GM23338 (cell line): Measurements from ENCODE around the gene HSDL2. TPM values are rescaled to one million over a fixed set of nuclear protein-coding genes. Genes with fewer than 3 reads are reported as not detected.

Experiments used
- ATAC-seq: fragments of 200-7000 bp; cut with Tn5 transposase; 3 replicates; pipeline ENCODE4 v1.9.1; 2020
- DNase-seq: peaks from one replicate; pipeline ENCODE4 v3.0.0-alpha.2; 2015; ENCODE audit warnings: low spot score
- H2AFZ ChIP-seq: fragments of 200-600 bp; sonication (generic); 2 replicates; pipeline ENCODE4 v1.8.0; 2016; ENCODE audit warnings: antibody characterized with exemption, mild to moderate bottlenecking, moderate library complexity
- H3F3A ChIP-seq: fragments of 200-600 bp; sonication (generic); replicated peaks from 2 replicates; pipeline ENCODE4 v1.8.0; 2017; ENCODE audit warnings: antibody characterized with exemption, mixed run types, low read depth
- H3K27ac ChIP-seq: fragments of 200-600 bp; sonication (generic); 2 replicates; pipeline ENCODE4 v1.6.1; 2016; ENCODE audit warnings: low read depth
- H3K27me3 ChIP-seq: fragments of 200-600 bp; sonication (generic); 2 replicates; pipeline ENCODE4 v1.8.0; 2016; ENCODE audit warnings: mild to moderate bottlenecking, mixed run types, moderate library complexity; ENCODE audit not compliant: insufficient read depth
- H3K36me3 ChIP-seq: fragments of 200-600 bp; sonication (generic); 2 replicates; pipeline ENCODE4 v1.8.0; 2016; ENCODE audit warnings: mild to moderate bottlenecking; ENCODE audit not compliant: insufficient read depth
- H3K4me1 ChIP-seq: fragments of 200-600 bp; sonication (generic); 2 replicates; pipeline ENCODE4 v1.8.0; 2016; ENCODE audit warnings: mild to moderate bottlenecking, moderate library complexity; ENCODE audit not compliant: insufficient read depth
- H3K4me2 ChIP-seq: fragments of 200-600 bp; sonication (generic); 2 replicates; pipeline ENCODE4 v1.7.1; 2017; ENCODE audit warnings: mixed run types
- H3K4me3 ChIP-seq: fragments of 200-600 bp; sonication (generic); 2 replicates; pipeline ENCODE4 v1.6.1; 2016; ENCODE audit warnings: mixed run types
- H3K79me2 ChIP-seq: fragments of 200-600 bp; sonication (generic); replicated peaks from 2 replicates; pipeline ENCODE4 v1.8.0; 2017; ENCODE audit warnings: mild to moderate bottlenecking; ENCODE audit not compliant: insufficient read depth
- H3K9me2 ChIP-seq: fragments of 200-600 bp; sonication (generic); 2 replicates; pipeline ENCODE4 v1.8.0; 2017; ENCODE audit not compliant: insufficient read depth
- H4K20me1 ChIP-seq: fragments of 200-600 bp; sonication (generic); replicated peaks from 2 replicates; pipeline ENCODE4 v1.8.0; 2017; ENCODE audit warnings: mild to moderate bottlenecking; ENCODE audit not compliant: insufficient read depth
- H3K27ac Mint-ChIP-seq: 2 replicates; pipeline ENCODE4 v1.8.0; 2020; ENCODE audit warnings: inconsistent platforms, mild to moderate bottlenecking, moderate library complexity, mixed read lengths
- H3K27me3 Mint-ChIP-seq: 3 replicates; pipeline ENCODE4 v1.8.0; 2022; ENCODE audit warnings: low read depth, mild to moderate bottlenecking, moderate library complexity, mixed read lengths, inconsistent platforms; ENCODE audit not compliant: insufficient read depth, poor library complexity
- H3K36me3 Mint-ChIP-seq: 3 replicates; pipeline ENCODE4 v1.8.0; 2021; ENCODE audit warnings: low read depth, mild to moderate bottlenecking, inconsistent platforms, moderate library complexity, mixed read lengths
- H3K4me1 Mint-ChIP-seq: 3 replicates; pipeline ENCODE4 v1.8.0; 2020; ENCODE audit warnings: mild to moderate bottlenecking, inconsistent platforms, mixed read lengths
- H3K4me3 Mint-ChIP-seq: 3 replicates; pipeline ENCODE4 v1.8.0; 2021; ENCODE audit warnings: moderate library complexity, mild to moderate bottlenecking, inconsistent platforms, mixed read lengths
- H3K9me3 Mint-ChIP-seq: 3 replicates; pipeline ENCODE4 v1.8.0; 2020; ENCODE audit warnings: moderate library complexity, mild to moderate bottlenecking, inconsistent platforms, mixed read lengths
- CREB1 ChIP-seq: fragments of 250-450 bp; sonication (Bioruptor Pico); IDR thresholded peaks from 2 replicates; pipeline ENCODE4 v1.5.0; 2020; ENCODE audit warnings: low read depth, mild to moderate bottlenecking, moderate library complexity
- ETS1 ChIP-seq: IDR thresholded peaks from 2 replicates; pipeline ENCODE4 v1.6.1; 2016; ENCODE audit warnings: antibody characterized with exemption
- EZH2phosphoT487 ChIP-seq: fragments of 200-600 bp; sonication (generic); IDR thresholded peaks from one replicate; pipeline ENCODE4 v1.8.1; 2018; ENCODE audit warnings: antibody characterized with exemption; ENCODE audit not compliant: unreplicated experiment
- JUNB ChIP-seq: IDR thresholded peaks from one replicate; pipeline ENCODE4 v1.6.1; 2016; ENCODE audit warnings: antibody characterized with exemption; ENCODE audit not compliant: unreplicated experiment
- POLR2AphosphoS5 ChIP-seq: IDR thresholded peaks from 2 replicates; pipeline ENCODE4 v1.6.1; 2016; ENCODE audit warnings: antibody characterized with exemption, low read depth
- ZNF114 ChIP-seq: fragments of 250-450 bp; sonication (Bioruptor Pico); IDR thresholded peaks from 2 replicates; pipeline ENCODE4 v1.5.0; 2020; ENCODE audit warnings: mild to moderate bottlenecking, moderate library complexity
- ZNF462 ChIP-seq: fragments of 250-450 bp; sonication (Bioruptor Pico); IDR thresholded peaks from 2 replicates; pipeline ENCODE4 v1.5.0; 2020; ENCODE audit warnings: mild to moderate bottlenecking, moderate library complexity
- polyA plus RNA-seq: library from polyadenylated mRNA; unstranded; fragments of >200 nt; fragmentation: Nextera tagmentation; extraction: Ambion mirVana; gene quantifications from 2 replicates; pipeline ENCODE4 v1.2.1, GENCODE V29; 2016
- total RNA-seq: library from RNA; depleted of rRNA; stranded (reverse); fragments of >200 nt; shearing (Covaris generic); gene quantifications from 2 replicates; pipeline ENCODE4 v1.2.3, GENCODE V29; 2014

HSDL2 gene
- total and polyA plus RNA-seq, 2 experiments from 2014 or later: 11.4 to 15.3 TPM

GRCh38 chr9:112502175-112502946 lies 122.5 kb downstream of the HSDL2 start:
- DNase-seq (no peak), ATAC-seq (no peak)
- Histone ChIP-seq H3K4me2 (no peak overlapping the region), H2AFZ (no peak overlapping the region), H3K36me3 (no peaks in the 10 kb centered on the region), H3K4me3 (no peak overlapping the region), H3K4me1 (peaks cover 18% of the 10 kb centered on the region), H3K79me2 (peaks cover 98% of the 10 kb centered on the region), H3K9me2 (no peaks in the 10 kb centered on the region), H4K20me1 (peaks cover 8% of the 10 kb centered on the region), H3K27ac (no peak overlapping the region), H3F3A (no peaks in the 10 kb centered on the region), H3K27me3 (no peaks in the 10 kb centered on the region)
- Mint-ChIP-seq H3K4me3 (no peak overlapping the region), H3K27ac (peak overlapping the region; percentile 29; the same call in 1 of the 2 replicates), H3K4me1 (peaks cover 22% of the 10 kb centered on the region), H3K9me3 (no peaks in the 10 kb centered on the region), H3K27me3 (no peaks in the 10 kb centered on the region), H3K36me3 (peaks cover 5% of the 10 kb centered on the region; the same call in 1 of the 3 replicates)
- TF ChIP-seq ZNF462 (CRISPR knock-in tag) (no peak), POLR2AphosphoS5 (no peak), JUNB (no peak), CREB1 (CRISPR knock-in tag) (no peak), ZNF114 (CRISPR knock-in tag) (no peak), EZH2phosphoT487 (no peak), ETS1 (no peak)
